NCI-H526 treated with DMSO at 0.1 percent for 48 hours (cell line): ENCODE measurements around the gene CBR1.

Experiments used
- DNase-seq: peaks from one replicate; lab custom pipeline; 2025; lab: John Stamatoyannopoulos, UW

CBR1 gene

DNA sequence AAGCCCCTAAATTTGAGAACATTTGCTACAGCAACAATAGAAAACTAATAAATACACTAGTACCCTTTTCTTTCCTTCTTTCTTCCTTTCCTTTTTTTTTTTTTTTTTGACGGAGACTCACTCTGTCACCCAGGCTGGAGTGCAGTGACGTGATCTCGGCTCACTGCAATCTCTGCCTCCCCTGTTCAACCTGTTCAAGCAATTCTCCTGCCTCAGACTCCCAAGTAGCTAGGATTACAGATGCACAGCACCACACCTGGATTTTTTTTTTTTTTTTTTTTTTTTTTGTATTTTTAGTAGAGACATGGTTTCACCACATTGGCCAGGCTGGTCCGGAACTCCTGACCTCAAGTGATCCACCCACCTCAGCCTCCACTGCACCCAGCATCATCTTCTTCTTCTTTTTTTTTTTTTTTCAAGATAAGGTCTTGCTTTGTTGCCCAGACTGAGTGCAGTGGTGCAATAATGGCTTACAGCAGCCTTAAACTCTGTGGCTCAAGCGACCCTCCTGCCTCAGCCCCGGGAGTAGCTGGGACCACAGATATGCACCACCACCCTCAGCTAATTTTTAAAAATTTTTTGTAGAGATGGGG is 45.4 kb downstream of the CBR1 start:
- no peak for DNase-seq

DNA sequence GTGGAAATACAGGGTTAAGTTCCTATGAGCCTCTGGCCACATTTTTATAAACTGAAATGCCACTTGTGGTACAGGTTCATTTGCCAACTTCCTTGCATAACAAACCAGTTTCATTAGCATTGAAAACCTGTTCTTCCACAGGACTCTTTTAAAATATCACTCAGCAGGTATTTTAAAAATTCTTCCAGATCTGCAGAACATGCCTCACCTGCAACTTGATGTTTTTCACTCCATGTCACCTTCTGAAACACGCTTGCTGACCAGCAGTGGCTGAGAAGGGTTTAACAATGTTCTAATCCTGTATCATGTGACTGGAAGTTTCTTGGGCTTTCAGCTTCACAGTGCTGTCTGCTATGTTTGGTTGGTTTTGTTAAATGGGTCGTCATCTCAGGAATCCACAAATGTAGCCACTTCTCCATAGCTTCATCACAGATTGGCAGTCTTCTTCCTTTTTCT is 47.5 kb downstream of the CBR1 start:
- no peak for DNase-seq

DNA sequence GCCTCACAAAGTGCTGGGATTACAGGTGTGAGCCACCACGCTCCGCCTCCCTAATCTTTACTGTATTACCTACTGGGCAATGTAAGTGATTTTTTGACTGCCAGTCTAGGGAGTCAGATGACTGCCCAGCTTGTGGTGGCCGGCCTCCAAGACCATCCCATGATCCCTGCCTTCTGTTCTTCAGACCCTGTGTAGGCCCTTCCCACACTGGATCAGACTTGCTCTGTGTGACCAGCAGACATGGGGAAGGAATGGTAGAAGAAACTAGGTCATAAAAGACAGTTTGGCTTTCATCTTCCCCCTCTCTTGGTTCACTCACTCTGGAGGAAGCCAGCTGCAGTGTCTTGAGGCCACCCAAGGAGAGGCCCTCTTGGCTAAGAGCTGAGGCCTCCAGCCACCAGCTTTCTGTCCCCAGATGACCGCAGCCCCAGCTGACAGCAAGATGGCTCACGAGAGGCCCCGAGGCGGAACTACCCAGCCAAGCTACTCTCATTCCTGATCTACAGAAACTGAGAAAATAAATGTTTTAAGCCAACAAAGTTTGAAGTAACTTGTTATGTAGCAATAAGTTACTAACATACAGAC is 50.6 kb downstream of the CBR1 start:
- DNase-seq, result no peak
